COR-L47 (cell line): ENCODE data around the gene KLHL13.
"Not testable (repeated sequence)": the region's sequence is repeated elsewhere in the genome, so short reads cannot be mapped to it uniquely, and the experiment has no call there.

Experiments used
- DNase-seq: peaks from one replicate; lab custom pipeline; 2025; lab: John Stamatoyannopoulos, UW

KLHL13 gene

DNA sequence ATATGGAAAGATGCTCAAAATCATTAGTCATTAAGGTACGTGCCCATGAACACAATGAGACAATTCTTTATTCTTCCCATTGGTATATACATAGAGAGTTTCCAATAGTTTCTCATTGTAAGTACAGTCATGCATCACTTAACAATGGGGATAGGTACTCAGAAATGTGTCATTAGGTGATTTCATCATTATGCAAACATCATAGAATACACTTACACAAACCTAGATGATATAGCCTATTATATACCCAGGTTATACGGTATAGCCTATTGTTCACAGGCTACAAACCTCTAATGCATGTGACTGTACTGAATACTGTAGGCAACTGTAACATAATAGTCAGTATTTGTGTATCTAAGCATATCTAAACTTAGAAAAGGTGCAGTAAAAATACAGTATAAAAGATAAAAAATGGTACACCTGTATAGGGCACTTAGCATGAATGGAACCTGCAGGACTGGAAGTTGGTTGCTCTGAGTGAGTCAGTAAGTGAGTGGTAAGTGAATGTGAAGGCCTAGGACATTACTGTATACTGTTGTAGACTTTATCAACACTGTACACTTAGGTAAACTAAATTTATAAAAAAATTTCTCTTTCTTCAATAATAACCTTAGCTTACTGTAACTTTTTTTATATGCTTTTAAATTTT is 49.6 kb downstream of the KLHL13 start:
- DNase-seq: no peak

DNA sequence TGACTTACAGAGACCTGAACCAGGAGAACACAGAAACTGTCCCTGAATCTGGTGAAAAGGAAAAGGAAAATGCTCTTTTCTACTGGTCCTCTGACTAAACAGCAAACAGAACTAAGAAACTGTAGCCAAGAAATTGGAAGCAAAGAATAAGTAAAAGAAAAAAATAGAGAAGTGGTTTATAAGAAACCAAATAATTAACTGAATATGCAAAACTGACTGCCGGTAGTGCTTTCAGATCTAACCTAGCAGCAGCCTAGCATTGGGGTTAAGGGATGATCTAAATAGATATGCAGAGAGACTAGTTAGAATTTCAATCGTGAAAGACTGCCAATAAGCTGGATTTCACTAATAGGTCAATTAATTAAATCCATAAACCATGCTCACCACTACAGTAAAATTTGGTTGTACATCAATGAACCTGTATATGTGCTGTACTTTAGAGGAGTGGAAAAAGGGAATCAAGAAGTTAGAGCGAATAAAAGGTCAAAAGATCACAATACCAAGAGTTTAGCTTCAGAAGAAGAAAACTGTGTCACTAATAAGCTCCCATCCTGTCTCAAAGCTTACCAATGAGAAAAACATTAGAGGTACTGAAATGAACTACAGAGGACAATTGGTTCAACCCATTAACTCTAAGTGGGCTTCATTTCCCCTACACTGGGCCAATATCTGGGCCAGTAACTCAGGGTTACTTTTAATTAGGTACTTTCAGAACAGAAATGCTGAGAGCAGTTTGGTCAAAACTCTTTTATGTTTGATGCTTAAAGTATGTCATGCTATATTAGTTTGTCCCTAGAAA is 53.6 kb downstream of the KLHL13 start:
- no peak for DNase-seq

DNA sequence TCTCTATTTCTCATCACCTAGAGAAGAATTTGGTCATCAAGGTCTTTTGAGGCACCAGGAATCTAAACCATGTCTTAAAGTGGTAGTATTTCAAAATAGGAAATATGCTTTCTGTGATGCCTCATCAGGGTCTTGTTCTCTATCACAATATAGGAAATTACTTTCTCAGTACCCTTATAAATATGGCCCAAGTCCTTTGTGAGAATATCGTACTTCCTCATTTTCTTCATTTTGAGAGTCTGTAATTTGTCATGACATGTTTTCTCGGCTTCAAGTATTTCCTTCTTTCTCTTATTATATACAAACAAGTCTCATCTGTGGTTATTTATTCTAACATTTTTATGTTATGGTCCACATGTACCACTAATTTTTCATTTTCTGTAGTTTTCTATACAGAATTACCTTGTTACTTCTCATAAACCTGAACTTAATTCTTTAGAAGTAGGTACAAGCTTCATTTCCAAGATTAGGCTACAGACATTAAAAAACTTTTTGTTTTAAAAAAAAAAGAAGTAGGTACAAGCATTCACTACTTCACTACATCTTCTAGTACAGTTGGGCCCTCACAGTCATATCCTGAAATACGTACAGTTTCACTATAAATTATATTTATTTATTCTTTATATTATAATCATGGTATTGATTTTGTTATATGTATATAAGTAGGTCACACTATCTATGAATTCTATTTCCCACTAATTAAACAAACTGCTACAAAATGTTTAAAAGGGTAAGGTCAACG is 54.4 kb downstream of the KLHL13 start:
- DNase-seq: no peak

DNA sequence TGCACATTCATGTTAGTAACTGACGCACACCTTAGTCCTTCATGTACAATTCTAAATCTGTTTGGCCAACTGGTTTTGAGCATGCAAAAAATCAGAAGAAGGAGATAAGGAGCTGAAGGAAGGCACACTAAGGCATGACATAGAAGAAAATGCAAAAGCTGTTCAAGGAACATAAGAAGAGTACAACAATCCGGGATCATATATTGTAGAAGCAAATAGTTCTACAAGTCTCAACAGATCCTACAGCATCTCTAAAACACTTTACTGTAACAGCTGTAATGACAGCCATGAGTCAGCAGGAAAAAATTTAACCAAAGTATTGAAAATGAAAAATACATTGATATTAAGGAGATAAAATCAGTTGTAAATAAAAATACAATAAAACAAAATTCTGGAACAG is 57.7 kb downstream of the KLHL13 start:
- no peak for DNase-seq

DNA sequence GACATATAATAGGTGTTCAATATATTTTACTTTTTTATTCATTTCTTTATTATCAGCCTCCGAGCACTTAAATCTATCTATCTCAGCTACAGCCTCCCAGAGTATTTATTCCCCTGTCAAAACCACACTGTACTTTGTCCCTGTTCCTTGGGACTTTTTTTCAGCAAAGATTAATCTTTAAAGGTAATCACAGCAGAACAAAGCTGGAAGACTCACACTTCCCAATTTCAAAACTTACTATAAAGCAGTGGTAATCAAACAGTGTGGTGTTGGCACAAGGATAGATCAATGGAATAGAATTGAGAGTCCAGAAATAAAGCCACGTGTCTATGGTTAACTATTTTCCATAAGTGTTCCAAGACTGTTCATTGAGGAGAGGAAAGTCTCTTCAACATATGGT is 59.7 kb downstream of the KLHL13 start:
- DNase-seq: no peak

DNA sequence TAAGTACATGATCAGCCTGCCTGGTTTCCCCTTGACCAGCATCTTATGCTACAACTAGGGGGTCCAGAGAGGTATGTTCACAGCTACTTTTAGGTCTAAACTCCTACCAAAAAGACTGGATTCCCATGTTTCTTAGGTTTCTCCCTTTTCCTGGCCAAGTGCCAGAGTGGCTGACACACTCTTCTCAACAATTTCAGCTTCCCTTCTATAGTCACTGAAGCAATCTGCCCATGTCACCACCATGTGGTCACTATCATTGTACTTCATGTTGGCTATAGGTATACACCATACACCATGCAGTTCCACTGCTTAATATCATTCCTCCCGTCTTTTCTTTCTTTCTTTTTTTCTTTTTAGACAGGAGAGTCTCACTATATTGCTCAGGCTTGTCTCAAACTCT is 66.9 kb downstream of the KLHL13 start:
- DNase-seq: no peak

DNA sequence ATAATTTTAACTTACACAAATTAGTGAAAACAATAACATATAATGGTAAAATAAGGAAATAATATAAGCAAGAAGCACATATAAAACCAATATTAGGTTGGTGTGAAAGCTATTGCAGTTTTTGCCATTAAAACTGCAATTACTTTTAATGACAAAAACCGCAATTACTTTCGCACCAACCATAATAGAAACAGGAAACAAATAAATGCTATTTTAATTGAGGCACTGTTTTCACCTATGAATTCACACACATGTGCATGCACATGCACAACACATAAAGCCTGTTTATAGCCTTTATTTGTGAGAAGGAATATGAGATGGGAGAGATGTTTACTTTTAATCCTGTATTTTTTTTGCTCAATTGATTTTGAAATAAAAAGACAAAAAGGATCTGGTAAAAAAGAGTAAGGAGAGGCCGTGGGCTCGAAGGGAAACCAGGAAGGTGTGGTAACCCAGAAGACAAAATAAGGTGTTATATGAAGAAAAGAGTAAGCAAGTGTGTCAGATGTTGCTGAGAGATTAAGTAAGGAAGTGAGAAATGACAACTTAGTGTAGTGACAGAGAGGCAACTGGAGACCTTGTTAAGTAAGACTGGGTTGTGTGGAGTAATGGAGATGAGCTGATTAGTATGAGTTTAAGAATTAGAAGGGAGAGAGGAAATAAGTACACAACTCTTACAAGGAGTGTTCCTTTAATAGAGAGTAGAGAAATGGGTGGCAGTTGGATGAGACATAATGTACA is 69.0 kb downstream of the KLHL13 start:
- DNase-seq: no peak

DNA sequence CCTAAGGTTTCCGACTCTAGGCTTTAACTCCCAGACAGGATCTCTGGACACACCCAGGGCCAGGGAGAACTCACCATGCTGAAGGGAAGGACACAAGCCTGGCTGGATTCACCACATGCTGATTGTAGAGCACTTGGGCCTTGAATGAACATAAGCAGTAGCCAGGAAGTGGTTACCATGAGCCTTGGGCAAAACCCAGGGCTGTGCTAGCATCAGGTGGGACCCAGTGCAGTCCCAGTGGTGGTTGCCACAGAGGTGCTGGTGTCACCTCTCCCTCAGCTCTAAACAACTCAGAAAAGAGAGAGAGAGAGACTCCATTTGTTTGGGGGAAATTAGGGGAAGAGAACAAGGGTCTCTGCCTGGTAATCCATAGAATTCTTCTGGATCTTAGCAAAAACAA is 77.0 kb downstream of the KLHL13 start:
- no peak for DNase-seq

DNA sequence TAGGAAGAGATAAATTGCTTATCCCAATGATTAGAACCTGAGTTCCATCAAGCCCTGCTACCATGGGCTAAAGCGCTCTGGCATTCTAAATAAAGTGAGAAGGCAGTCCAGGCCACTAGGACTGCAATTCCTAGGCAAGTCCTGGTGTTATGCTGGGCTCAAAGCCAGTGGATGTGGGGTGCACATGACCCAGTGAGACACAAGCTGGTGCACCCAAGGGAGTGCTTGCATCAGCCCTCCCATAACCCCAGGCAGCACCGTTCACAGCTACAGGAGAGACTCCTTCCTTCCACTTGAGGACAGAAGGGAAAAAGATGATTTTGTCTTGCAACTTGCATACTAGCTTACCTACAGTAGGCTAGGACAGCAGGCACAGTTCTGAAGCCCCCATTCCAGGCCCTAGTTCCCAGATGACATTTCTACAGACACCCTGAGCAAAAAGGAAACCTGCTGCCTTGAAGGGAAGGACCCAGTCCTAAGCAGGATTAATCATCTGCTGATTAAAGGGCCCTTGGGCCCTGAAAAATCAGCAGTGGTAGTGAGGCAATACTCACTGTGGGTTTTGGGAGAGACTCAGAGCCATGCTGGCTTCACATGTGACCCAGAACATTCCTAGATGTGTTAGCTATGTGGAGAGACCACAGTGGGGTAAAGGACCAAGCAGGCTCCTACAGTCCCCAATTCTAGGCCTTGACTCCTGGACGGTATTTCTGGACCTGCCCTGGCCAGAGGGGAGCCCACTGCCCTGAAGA is 77.8 kb downstream of the KLHL13 start:
- DNase-seq: no peak

DNA sequence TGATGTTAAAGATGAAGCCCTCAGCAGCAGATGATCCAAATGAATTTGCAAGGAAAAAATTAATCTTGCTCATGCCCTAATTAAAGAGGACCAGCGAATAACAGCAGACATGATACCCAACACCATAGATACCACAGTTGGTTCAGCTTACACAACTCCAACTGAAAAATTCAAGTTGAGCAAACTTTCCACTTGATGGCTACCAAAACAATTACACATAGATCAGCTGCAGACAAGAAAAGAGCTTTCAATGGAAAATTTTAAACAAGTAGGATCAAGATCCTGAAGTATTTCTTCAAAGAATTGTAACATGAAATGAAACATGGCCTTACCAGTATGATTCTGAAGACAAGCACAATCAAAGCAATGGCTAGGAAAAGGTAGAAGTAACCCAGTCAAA is 90.0 kb downstream of the KLHL13 start:
- DNase-seq: no peak

DNA sequence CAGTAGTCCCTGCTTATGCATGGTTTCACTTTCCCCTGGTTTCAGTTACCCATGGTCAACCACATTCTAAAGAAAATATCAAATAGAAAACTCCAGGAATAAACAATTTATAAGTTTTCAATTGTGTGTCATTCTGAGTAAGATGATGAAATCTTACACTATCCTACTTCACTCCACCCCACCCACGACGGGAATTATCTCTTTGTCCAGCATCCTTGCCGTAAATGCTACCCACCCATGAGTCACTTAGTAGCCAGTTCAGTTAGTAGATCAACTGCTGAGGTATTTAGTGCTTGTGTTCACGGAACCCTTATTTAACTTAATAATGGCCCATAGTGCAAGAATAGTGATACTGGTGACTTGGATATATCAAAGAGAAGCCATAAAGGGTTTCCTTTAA is 91.4 kb downstream of the KLHL13 start:
- DNase-seq: no peak

DNA sequence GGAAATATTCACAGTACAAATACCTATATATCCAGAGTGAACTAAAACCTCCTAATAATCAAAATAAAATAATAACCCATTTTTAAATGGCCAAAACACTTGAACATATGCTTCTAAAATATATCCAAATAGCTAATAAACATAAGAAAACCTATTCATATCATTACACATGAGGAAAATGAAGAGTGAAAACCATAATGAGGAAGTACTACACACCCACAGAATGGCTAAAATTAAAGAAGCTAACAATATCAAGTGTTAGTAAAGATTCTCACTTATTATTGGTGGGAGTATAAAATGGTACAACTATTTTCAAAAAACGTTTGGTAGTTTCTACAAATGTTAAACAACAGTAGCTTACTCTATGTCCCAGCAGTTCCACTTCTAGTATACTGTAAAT is 92.1 kb downstream of the KLHL13 start:
- DNase-seq: no peak

DNA sequence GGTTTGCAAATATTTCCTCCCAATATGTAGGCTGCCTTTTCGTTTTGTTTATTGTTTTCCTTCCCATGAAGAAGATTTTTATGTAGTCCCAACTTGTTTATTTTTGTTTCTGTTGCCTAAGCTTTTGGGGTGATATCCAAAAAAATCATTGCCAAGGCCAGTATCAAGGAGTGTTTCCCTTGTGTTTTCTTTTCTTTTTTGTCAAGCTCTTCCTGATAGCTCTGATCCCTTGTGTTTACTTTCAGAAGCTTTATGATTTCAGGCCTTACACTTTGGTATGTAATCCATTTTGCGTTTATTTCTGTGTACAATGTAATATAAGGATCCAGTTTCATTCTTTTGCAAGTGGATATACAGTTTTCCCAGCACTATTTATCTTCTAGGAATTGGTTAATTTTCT is 93.9 kb downstream of the KLHL13 start:
- no peak for DNase-seq

DNA sequence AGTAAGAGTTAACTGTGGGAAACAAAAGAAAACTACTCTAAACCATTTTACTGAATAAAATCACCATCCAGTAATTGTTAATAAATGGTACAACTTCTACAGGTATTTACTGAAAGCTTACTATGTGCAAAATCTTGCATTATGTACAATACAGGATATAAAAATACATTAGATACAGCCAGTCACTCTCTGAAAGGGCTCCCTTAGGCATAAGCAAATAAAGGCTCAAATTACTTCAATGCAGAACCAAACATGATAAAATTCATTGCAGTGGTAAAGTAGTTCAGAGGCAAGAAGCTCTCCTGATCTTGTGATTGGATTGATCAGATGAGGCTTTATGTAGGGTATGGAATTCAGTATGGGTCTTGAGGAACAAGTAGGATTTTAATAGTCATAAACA is 100.2 kb downstream of the KLHL13 start:
- DNase-seq: no peak

DNA sequence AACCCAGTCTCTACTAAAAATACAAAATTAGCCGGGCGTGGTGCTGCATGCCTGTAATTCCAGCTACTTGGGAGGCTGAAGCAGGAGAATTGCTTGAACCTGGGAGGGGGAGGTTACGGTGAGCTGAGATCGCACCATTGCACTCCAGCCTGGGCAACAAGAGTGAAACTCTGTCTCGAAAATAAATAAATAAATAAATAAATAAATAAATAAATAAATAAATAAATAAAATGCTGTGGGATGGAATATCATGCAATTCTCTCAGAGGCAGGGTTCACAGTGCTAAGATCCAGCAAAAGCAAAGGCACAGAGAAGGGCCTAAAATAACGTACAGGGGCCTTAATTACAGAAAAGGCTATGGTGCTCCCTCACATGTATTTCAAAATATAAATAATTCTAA is 114.2 kb downstream of the KLHL13 start:
- DNase-seq: not testable (repeated sequence)

DNA sequence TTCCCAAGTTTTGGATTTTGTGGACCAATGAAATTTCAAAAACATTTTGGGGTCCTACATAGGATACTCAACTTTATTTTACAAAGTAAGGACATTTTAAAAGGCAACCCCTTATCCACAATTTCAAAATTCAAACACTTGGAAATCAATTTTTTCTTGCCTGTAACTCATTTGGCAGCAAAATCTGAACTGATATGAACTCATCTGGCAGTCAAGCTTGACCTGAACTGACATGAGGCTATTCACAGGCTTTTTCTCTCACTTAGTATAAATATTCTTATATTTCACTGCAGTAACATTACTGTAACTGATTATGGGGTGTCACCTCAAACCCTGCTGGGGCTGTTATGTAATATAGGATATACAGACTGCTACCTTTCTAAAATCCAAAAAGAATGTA is 116.1 kb downstream of the KLHL13 start:
- DNase-seq: no peak

DNA sequence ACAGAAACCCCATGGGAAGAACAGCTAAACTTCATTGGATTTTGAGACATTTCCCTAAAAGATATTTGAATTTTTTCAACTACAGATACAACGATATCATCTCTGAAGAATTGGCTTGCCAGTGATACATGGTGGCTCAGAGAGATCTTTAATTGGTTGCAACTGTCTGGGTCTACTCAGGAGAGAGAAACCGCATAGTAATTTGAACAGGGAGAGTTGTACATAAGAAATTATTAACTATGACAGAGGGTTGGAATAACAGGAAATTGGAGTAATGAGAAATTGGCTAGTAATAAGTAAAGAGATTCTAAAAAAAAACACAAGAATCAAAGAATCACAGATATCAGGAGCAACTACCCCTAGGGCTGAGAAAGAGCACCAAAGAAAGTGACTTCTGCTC is 118.4 kb downstream of the KLHL13 start:
- no peak for DNase-seq

DNA sequence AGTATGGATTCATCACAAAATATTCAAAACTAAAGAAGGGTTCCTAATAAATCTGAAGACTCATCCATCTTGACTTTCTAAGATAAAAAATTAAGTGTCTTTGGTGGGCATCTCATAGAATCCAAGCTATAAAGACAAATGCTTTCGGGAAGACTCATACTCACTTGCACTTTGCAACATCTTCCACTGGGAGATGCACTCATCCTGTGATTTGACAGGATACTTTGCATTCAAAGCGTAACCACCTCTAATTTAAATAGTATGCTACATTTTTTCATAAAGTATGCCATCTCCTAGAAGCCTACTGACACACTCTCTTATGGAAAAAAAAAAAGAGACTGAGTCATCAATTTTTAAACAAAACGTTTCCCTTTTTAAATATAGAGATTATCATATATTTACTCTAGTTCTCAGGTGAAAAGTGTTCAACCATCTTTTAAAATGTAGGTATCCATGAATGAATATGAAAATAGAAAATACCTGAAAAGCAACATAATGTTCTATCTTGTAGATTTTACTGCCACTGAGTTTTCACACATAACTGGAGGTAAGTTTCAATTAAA is 119.6 kb downstream of the KLHL13 start:
- no peak for DNase-seq

DNA sequence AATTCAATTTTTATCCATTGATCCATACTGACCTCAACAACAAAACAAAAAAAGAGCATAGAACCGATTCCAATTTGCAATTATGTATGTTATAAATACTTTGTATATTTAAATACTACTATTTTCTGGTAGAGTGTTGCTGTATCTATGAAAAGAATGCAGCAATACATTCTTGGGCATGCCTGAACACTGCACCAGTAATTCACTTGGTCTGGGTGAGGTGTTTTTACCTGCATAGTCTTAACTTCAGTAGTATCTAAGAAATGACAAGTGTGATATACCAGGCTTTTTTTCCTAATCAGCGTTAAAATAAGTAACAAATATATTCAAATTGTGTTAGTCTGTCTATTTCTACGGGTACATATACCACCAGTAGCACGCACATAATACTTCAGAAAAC is 120.2 kb downstream of the KLHL13 start:
- DNase-seq: no peak

DNA sequence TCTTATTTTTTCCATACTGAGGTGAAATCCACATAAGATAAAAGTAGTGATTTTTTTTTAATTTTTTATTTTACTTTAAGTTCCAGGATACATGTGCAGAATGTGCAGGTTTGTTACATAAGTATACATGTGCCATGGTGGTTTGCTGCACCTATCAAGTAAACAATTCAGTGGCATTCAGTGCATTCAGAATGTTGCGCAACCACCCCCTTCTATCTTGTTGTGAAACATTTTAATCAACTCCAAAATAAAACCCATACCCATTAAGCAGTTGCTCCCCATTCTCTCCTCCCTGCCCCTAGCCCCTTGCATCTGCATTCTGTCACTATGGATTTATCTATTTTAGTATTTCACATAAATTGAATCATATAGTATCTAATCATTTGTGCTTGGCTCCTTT is 121.2 kb downstream of the KLHL13 start:
- DNase-seq: no peak

DNA sequence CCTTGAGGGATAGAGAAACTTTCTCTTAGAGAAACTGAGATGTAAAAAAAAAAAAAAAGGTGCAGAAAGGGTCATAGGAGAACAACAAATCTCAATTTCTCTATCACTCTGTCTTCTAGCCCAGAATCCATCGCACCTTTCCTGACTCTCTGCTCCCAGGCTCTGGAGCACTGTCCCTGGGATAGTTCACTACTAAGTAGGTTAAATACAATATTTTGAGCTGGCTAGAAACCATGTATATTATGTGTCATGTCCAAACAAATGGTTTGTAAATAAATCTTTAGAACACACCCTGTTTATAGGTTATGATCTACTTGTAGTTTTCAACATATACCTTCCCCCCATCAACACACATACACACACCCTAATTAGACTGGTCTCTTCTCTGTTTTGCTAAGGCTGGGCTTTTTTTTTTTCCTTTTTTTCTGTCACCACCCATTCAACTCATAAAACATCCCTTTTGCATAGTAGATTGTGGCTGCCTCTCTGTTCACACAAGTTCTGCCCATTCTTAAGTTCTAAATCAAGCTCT is 124.4 kb downstream of the KLHL13 start:
- DNase-seq: no peak
